Osteoblast (primary cell): ENCODE results near the gene ZNF644. TPM values are rescaled to one million over a fixed set of nuclear protein-coding genes. Genes with fewer than 3 reads are reported as not detected.

ENCODE experiments used
- DNase-seq: peaks from one replicate; pipeline ENCODE4 v3.0.0; 2011; ENCODE audit warnings: low spot score, mixed read lengths; ENCODE audit not compliant: insufficient read length; ENCODE audit errors: missing footprints
- H2AFZ ChIP-seq: 2 replicates; pipeline ENCODE4 v1.6.0; 2011; ENCODE audit warnings: mild to moderate bottlenecking, low read length
- H3K27ac ChIP-seq: 2 replicates; pipeline ENCODE4 v1.5.1; 2011; ENCODE audit warnings: mild to moderate bottlenecking, low read depth, low read length, moderate library complexity
- H3K27me3 ChIP-seq: 2 replicates; pipeline ENCODE4 v1.6.0; 2012; ENCODE audit warnings: mild to moderate bottlenecking, control low read depth, inconsistent platforms, low read length, moderate library complexity; ENCODE audit not compliant: insufficient read depth
- H3K36me3 ChIP-seq: 2 replicates; pipeline ENCODE4 v1.5.1; 2011; ENCODE audit warnings: mild to moderate bottlenecking, low read length, control low read depth, moderate library complexity; ENCODE audit not compliant: insufficient read depth
- H3K4me1 ChIP-seq: 2 replicates; pipeline ENCODE4 v1.5.1; 2011; ENCODE audit warnings: mild to moderate bottlenecking, low read length, control low read depth, moderate library complexity; ENCODE audit not compliant: insufficient read depth
- H3K4me2 ChIP-seq: 2 replicates; pipeline ENCODE4 v1.6.0; 2011; ENCODE audit warnings: mild to moderate bottlenecking, low read length; ENCODE audit not compliant: insufficient read depth
- H3K4me3 ChIP-seq: fragments of 200-600 bp; sonication (generic); 3 replicates; pipeline ENCODE4 v1.5.1; 2012; ENCODE audit warnings: mild to moderate bottlenecking, low read length, inconsistent platforms; ENCODE audit not compliant: insufficient read depth
- H3K79me2 ChIP-seq: 2 replicates; pipeline ENCODE4 v1.6.0; 2012; ENCODE audit warnings: mild to moderate bottlenecking, low read length, control low read depth, inconsistent platforms; ENCODE audit not compliant: insufficient read depth
- H3K9me3 ChIP-seq: 2 replicates; pipeline ENCODE4 v1.5.1; 2011; ENCODE audit warnings: low read depth, low read length, control low read depth
- H4K20me1 ChIP-seq: 2 replicates; pipeline ENCODE4 v1.6.0; 2012; ENCODE audit warnings: mild to moderate bottlenecking, low read length, control low read depth; ENCODE audit not compliant: insufficient read depth
- total RNA-seq: library from RNA; depleted of rRNA; stranded (reverse); fragments of >200 nt; gene quantifications from 2 replicates; pipeline ENCODE4 v1.2.3, GENCODE V29; 2012
- TF ChIP-seq, protein P1 (sequence below): IDR thresholded peaks from 2 replicates; pipeline ENCODE4 v1.5.1; 2011; ENCODE audit warnings: mild to moderate bottlenecking, low read depth, low read length, moderate library complexity; ENCODE audit errors: extremely low read depth

The ZNF644 gene
- total RNA-seq, 1 donor: 57.5 TPM

DNA sequence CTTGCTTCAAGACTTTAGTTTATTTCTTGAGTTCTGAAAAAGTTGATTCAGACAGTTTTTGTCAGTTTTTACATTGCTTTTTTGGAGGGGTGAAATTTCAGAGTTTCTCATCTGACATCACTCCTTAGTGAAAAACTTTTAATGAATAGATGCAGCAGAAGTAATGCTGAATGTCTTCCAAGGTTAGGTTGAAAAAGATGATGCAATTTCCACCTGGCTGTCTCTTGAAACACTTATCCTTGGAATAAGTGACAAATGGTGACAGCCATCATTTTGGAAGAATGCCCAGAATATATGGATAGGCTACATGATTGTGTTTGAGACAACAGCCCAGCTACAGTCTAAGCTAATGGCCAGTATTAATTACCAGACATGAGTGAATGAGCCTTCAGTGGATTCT, 140.8 kb downstream of the ZNF644 start:
- peaks cover 8% of the 10 kb centered on the region for H3K9me3 ChIP-seq
- H3K4me2 ChIP-seq: no peak overlapping the region
- no peaks in the 10 kb centered on the region for H3K79me2 ChIP-seq
- H2AFZ ChIP-seq: no peak overlapping the region
- no peaks in the 10 kb centered on the region for H3K4me1 ChIP-seq
- DNase-seq: no peak
- TF ChIP-seq, protein P1, sequence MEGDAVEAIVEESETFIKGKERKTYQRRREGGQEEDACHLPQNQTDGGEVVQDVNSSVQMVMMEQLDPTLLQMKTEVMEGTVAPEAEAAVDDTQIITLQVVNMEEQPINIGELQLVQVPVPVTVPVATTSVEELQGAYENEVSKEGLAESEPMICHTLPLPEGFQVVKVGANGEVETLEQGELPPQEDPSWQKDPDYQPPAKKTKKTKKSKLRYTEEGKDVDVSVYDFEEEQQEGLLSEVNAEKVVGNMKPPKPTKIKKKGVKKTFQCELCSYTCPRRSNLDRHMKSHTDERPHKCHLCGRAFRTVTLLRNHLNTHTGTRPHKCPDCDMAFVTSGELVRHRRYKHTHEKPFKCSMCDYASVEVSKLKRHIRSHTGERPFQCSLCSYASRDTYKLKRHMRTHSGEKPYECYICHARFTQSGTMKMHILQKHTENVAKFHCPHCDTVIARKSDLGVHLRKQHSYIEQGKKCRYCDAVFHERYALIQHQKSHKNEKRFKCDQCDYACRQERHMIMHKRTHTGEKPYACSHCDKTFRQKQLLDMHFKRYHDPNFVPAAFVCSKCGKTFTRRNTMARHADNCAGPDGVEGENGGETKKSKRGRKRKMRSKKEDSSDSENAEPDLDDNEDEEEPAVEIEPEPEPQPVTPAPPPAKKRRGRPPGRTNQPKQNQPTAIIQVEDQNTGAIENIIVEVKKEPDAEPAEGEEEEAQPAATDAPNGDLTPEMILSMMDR: no peak
- no peaks in the 10 kb centered on the region for H3K27me3 ChIP-seq
- H3K4me3 ChIP-seq: no peak overlapping the region
- no peaks in the 10 kb centered on the region for H4K20me1 ChIP-seq
- no peak overlapping the region for H3K27ac ChIP-seq
- H3K36me3 ChIP-seq: no peaks in the 10 kb centered on the region

DNA sequence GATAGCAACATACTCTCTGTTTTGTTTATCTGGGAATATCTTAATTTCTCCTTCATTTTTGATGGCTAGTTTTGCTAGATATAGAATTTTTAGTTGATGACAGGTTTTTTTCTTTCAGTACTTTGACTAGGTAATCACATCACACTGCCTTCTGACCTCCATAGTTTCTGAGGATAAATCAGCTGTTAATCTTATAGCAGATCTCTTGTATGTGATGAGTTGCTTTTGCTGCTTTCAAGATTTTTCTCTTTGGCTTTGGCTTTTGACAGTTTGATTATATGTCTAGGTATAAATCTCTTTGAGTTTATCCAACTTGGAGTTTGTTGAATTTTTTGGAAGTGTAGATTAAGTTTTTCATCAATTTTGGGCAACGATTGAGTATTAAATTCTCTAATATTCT, 142.6 kb downstream of the ZNF644 start:
- no peak overlapping the region for H3K4me3 ChIP-seq
- no peaks in the 10 kb centered on the region for H3K79me2 ChIP-seq
- no peak overlapping the region for H3K27ac ChIP-seq
- no peaks in the 10 kb centered on the region for H3K36me3 ChIP-seq
- peaks cover 8% of the 10 kb centered on the region for H3K9me3 ChIP-seq
- H4K20me1 ChIP-seq: no peaks in the 10 kb centered on the region
- H3K4me2 ChIP-seq: no peak overlapping the region
- no peaks in the 10 kb centered on the region for H3K27me3 ChIP-seq
- DNase-seq: no peak
- TF ChIP-seq, protein P1: no peak
- no peaks in the 10 kb centered on the region for H3K4me1 ChIP-seq
- no peak overlapping the region for H2AFZ ChIP-seq

DNA sequence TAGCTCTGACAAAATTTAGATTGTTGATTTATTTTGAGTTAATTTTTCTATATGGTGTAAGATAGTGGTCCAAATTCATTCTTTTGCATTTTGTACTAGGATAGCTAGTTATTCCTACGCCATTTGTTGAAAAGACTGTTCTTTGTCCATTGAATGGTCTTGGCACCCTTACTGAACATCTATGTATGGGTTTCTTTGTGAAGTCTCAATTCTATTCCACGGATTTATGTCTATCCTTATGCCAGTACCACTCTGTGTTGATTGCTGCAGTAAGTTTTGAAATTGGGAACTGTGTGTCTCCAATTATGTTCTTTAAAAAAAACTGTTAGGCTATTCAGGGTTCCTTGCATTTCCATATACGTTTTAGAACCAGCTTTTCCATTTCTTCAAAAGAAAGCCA, 145.7 kb downstream of the ZNF644 start:
- Histone ChIP-seq H3K79me2 (no peaks in the 10 kb centered on the region), H3K4me2 (no peak overlapping the region), H2AFZ (no peak overlapping the region), H3K36me3 (no peaks in the 10 kb centered on the region), H3K4me1 (no peaks in the 10 kb centered on the region), H3K27me3 (no peaks in the 10 kb centered on the region), H3K27ac (no peak overlapping the region), H3K9me3 (peaks cover 8% of the 10 kb centered on the region), H3K4me3 (no peak overlapping the region), H4K20me1 (no peaks in the 10 kb centered on the region)
- TF ChIP-seq, protein P1: no peak
- no peak for DNase-seq
